Stimulated activated CD8-positive, alpha-beta memory T cell treated with anti-CD3 and anti-CD28 coated beads, Interleukin-4, amount 100 ng/mL, for 1 hour (primary cell): ENCODE data around the gene NPAS3.
"Not testable (repeated sequence)": the region's sequence is repeated elsewhere in the genome, so short reads cannot be mapped to it uniquely, and the experiment has no call there.

Experiments
- DNase-seq, 2 donors: peaks; one replicate each; pipeline ENCODE4 v3.0.0-alpha.2; 2020; ENCODE audit warnings: low read depth in 2 of 2, low spot score in 1 of 2

The NPAS3 gene

DNA sequence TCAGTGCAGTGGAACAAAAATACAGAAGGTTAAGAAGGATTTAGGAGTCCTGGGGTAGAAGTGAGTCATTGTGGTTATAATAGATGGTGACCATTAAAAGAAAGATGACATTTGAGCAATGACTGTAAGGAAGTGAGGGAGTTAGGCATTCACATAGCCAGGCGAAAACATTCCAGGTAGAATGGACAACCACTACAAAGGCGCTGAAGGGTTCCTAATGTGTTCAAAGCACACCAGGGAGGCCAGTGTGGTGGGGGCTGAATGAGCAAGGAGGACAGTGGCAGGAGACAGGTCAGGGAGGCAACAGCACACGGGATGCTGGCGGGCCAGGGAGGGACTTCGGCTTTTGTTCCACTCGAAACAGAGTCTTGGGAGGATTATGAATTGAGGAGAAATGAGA is 129.9 kb downstream of the NPAS3 start:
- no peak for DNase-seq

DNA sequence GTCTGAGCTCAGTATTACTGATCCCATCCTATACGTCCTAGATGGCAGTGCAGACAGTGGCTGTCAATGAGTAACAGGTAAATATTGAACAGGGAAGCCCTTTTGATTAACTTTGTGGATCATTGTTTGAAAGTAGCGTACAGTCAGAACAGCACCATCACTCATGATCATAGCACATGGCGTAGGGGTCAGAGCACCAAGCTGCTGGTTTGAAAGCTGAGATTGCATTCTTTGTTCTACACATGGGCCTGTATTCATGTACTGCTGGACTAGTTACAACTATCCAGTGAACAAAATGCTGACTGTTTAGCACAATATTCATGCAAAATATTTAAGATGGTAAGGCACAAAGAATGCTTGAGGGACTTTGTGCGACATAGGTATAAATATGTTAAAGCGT is 131.8 kb downstream of the NPAS3 start:
- no peak for DNase-seq

DNA sequence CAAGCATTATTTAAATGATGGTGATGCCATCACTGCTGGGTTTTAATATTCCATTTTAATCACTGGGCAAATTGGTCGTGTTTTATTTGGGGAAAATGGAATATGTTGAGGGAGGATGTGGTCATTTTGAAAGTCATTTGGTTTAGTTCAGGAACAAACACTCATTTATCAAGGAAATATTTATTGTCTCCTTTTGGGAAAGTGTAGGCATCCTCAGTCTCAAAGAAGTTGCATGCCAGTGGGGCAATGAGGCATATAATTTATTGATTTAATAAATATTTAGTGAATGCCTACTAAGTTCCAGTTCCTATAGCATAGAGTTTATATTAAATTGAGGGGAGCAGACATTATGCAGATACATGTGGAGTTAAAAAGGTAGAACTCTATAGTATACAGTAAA is 134.3 kb downstream of the NPAS3 start:
- DNase-seq, result no peak

DNA sequence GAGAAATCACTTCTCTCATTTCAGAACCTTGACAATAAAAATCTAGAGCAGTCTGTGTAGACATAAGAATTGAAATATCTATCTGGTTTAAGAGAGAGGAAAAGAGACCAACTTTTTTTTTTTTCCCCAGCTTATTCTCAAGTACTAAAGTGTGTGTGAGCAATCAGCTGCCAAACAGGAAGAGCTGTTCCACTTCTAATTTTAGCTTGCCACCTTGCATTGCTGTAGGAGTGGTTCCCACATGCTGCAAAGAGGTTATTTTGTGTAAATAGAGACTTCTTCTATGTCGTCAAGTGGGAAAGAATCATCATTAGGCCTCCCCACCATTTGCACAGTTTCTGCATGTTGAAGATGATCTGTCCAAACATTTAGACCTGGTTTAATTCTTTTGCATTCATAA is 142.6 kb downstream of the NPAS3 start:
- no peak for DNase-seq

DNA sequence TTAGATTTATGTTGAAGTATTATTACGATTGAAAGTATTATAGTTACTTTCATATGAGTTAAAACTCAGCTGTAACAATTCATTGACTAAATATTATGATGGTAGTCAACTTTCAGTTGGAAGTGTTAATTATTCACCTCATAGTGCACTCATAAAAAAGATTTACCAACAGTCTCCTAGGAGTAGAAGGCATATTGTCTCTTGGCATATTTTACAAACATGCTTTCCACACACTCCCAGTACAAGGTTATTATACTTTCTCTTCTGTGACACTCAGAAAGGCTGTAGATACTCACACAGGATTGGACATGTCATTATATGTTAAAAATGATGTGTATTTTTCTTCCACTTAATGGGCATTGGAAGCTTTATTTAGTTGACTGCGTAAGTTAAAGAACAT is 147.1 kb downstream of the NPAS3 start:
- no peak for DNase-seq

DNA sequence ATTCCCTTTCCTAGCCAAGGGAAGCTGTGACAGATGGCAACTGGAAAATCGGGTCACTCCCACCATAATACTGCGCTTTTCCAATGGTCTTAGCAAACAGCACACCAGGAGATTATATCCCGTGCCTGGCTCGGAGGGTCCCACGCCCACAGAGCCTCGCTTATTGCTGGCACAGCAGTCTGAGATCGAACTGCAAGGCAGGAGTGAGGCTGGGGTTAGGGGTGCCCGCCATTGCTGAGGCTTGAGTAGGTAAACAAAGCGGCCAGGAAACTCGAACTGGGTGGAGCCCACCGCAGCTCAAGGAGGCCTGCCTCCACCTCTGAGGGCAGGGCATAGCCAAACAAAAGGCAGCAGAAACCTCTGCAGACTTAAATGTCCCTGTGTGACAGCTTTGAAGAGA is 149.6 kb downstream of the NPAS3 start:
- not testable (repeated sequence) for DNase-seq

DNA sequence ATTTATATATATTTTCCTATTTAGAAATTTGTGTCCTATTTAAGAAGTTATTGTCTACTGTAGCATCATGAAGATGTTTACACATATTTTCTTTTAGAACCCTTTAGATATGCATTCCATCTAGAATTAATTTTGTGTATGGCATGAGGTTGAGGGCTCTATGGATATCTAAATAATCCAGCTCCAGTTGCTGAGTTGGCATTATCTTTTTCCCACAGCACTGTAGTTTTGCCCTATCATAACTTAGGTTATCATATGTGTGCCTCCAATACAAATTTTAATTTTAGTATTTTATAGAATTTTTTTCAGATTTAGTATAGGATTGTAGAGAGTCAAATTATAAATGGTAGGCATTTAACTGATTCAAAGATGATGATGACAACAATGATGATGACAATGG is 159.3 kb downstream of the NPAS3 start:
- DNase-seq, result no peak

DNA sequence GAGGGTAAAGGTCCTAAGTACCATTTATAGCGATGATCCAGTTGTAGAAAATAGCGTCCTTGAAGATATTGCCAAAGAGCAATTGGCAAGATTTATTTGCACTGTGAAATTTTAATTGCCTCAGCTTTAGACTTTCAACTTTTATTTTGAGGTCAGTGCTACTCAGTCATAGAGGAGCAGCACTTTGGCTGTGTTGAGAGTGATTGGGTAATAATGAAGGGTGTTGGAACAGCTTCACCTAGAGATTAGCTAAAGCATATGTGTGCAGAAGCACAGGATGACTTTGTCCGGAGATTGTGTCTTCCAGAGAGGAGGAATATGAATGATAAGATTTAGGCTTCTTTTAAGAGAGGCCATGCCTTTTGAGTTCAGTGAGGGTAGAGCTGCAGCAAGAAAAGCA is 164.8 kb downstream of the NPAS3 start:
- no peak for DNase-seq

DNA sequence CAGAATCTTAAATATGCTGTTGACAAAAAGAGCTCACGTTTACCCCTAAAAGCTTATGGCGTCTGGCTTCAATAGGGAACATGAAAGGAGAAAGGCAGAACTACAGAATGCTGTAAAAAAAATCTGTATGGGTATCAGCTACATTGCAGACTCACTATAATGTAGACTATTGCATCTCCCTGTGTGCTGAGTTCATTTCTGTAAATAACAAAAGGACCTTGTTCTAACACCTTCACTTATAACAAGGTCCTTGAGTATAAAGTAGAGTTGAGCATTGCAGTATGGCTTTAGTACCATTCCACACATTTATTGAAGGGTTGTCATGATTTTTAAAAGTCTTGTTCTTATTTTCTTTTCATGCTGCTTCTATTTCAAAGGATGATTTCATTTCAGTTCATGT is 165.3 kb downstream of the NPAS3 start:
- DNase-seq, result no peak

DNA sequence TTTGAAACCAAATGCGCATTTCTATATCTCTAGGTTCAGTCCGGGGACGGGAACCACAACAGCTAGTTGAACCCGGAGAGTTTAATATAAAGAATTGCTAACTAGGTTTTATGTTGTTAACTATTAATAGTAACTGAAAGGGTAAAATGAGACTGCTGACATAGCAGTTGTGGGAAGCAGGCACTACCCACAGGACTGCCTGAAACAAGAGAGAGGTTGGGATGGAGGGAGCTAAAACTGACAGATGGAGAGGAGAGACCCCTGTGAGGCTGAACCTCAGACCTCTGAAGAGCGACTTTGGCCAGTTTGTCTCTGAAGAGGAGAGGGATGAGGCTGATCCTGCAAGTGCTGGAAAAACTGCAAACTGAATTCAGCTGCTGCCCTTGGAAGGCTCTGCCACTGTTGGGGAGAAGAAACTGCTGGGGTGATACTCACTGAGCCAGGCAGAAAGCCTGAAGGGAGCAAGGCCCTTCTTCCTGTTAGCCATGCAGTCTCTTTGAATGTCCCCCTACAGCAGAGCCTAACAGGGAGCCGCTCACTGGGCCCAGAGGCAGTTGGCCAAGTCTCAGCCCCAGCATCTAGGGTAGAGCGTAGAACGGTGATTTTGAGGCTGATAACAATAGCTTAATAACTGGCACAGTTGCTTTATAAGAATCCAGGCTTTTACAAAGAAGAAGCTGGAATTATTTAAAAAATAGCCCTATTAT is 172.2 kb downstream of the NPAS3 start:
- no peak for DNase-seq

DNA sequence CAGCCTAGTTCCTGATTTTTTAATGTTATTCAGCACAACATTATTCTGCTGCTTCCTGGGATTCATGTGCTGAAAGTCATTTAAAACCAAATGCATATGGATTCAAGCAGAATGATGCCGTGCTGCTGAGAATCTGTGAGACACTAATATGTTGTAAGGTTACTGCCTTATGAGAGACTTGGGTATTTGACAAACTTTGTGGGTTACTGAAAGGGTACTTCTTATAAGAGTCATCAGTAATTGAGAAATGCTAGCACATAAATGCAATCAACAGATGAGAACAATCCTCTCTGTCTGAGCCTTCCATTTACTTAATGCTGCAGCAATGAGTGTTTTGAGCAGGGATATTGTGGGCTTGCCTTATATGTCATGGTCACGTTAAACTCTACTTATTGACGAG is 175.7 kb downstream of the NPAS3 start:
- no peak for DNase-seq

DNA sequence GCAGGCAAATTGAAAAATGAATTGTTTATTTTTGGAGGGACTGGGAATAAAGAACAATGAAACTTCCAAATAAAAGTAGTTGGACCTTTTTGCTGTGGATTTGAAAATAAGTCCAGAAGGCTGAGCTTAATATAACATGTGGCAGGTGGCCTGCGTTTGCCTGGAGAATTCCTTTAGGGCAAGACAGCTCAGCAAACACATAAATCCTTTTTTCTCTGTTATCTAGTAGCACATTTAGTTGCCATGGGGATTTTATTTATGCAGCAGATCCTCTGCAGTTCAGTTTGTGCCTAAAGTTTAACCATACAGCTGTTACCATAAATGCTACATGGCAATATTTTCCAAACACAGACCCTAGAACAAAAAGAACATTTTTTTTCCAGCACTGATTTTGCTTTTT is 180.0 kb downstream of the NPAS3 start:
- no peak for DNase-seq

DNA sequence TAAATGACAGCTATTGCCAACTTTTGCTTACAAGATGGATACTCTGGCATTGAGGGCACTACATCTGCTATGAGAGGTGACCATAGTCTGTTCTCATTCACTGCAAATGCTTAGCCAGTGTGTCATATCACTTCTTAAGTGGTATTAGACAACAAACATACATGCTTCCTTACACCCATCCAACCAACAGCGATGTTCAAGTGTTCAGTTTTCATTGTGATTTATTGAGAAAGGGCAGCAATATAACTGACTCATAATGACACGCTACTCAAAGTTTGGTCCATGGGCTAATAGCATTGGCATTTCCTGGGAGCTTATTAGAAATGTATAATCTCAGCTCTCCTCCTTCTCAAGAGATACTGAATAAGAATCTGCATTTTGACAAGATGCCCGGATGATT is 181.7 kb downstream of the NPAS3 start:
- no peak for DNase-seq

DNA sequence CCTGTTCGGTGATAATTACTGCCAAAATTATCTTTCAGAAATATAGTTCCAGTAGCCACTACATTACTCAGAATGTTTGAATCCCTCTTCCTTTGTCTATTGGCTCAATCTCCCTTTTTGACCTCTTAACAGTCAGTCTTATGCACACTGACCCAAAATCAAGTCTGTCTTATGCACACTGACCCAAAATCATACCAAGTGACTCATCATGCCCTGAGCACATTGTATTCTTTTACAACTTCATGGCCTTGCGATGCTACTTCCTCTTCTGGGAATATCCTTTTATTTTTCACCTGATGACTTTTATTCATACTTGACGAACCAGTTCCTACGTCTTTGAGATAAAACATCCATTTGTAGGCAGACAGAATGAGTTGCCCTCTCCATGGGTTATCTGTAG is 182.3 kb downstream of the NPAS3 start:
- DNase-seq, result no peak

DNA sequence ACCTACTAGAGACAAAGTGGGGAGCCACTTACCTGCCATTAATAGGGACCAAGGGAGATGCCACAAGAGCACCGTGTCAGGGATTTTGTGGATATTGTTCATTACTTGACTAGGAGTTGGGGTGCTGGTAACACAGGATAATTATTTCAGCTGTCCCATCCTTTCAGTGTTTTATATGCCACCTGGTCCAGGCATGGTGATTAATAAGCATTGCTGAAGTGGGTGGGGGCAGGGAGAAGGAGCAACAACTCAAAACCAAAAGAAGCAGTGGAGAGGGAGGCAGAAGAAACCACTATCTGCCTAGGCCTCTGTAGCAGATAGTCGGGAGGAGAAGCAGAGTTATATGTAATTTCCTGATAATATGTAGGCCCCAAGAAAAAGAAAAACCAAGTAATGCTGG is 184.6 kb downstream of the NPAS3 start:
- DNase-seq, result no peak

DNA sequence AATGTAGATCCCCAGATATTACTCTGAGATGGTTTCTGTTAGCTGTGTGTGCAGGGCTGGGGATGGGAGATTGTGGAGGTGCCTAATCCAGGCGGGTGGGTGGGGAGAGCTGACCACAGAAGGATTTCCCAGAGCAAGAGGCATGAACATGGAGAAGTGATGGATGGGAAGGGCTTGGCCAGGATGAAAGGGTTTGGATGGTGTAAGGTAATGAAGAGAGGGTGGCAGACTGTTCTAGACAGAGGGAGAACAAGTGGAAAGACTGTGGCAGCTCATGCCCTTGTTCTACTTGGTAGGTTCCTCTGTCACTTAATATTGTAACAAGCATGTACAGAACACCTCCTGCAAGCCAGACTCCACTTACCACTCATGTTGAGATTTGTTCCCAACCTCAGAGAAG is 187.8 kb downstream of the NPAS3 start:
- no peak for DNase-seq

DNA sequence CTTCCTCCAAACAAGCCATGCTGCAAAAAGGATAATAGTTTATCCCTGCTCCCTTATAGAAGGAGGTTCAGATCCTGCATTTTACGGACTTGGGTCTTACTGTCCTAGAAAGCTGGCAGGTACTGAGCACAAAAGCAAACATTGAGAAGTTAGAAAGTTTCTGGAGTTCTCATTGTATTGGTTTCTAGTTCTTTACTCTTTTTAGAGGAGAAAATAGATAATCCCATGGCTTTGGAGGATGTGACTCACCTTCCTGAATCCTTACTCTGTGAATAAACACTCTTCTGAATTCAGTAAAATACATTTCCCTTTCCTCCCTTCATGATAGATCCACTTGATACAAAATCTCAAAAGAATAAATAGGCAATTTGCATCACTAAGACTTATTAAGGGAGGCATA is 188.9 kb downstream of the NPAS3 start:
- DNase-seq, result no peak

DNA sequence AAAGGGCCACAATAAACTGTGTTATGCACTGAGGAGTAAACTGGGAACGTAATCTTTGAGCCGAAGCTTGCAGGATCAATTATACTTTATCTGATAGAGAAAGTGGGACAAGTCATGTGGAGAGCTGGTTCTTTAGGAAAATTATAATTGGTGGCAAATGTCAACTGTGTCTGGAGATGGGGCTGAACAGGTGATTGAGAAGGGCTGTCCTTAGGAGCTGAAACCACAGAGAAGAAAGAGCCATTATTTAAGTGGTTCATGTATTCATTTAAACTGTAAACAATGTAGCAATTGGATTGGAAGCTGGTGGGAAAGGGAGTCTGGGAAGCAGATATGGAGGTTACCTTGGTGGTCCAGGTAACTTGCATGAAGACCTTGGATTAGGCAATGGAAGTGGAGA is 193.1 kb downstream of the NPAS3 start:
- no peak for DNase-seq

DNA sequence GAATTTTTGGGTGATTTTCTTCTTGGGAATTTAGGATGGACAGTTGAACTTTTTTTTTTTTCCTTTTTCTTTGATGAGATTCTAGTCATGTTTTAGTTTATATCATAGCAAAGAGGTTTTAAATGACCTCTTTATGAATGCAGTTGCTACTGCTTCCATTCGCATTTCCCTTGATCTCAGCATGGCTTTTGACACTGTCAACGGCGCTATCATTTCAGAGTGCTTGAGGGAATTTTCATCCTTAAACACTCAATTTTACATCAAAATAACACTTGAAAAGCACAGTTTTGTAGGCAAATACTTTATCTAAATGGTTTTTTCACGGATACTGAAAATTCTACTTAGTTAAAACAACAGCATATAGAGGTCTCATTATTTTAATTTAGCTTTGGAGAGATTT is 195.5 kb downstream of the NPAS3 start:
- DNase-seq, result no peak

DNA sequence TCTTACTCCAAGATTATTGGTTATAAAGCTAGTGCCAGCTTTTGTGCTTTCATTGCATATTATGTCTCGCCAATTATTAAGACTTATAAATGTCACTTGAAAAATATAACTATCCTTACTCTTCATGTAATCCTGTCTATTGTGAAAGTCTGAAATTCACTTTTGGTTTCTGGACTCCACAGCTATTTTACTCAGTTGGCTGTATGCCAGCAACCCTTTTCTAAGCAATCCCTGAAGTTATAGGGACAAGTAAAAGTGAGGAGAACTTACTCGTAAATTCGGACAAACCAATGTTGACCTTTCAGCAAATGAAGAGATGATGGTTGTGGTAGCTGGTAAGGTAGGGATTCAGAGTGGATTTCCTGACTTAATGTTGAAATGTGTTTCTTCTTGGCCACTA is 196.3 kb downstream of the NPAS3 start:
- no peak for DNase-seq

DNA sequence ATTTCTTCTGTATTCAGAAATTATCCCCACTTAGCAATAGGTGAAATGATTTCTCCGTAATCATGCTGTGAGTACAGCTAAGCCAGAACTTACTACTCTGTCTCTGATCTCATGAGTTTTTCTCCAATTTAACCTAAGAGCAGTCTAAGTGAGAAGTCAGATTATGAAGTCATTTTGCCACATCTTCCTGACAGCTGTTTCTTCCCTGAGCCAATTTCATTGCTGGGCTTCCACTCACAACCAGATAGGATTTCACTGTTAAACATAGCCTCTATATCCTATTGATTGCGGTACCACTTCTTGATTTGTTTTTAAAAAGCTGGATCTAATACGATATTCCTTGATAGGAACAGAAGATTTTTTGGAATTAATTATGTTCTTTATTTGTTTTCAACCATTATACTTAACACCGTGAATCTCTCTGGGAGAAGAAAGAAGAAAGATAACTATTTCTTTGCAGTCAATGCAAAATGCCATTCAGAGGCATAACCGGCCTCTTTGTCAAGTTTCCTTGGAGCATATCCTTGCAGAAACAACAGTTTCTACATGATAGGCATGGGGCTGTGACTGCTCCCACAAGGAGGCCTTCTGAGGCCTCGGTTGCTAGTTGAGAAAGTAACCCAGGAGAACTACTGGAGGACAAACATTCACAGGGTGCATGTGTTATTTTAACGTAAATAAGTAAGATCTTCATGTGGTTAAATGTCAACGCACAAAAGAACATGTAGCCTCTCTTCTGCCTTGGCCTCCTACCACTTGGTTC is 212.2 kb downstream of the NPAS3 start:
- DNase-seq, result no peak

DNA sequence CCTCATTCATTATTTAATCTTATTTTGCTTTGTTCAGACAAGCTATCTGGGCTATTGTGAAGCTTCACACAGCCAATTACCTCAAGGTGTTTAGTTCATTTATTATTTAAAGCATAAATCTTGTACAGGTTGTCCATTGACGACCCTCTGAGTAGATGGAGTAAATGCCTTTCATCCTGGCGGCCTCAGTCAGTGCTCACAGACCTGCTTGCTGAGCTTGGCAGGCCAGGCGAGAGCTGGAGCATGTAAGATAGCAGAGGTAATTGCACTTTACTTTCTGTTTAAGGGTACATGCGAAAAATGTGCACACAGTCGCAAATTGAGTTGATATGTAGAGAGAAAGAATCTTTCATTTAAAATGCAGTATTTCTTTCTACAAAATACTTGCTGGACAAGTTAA is 224.4 kb downstream of the NPAS3 start:
- DNase-seq, result no peak

DNA sequence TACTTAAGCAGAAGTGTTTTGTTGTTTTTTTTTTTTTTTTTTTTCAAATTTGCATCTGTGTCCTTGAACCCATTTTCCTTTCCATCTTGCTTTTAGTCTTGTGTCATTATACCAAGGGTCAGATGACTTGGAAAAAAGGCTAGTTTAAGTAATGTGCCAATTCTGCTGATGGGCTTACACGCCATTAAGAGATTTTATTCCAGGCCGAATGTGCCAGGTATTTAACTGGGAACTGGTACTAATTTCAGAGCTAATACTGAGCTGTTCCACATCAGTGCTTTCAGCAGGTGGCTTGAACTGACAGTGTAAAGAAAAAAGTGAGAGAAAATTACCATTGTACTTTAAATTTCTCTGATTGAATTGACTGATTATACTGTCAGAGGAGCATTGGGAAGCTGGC is 224.9 kb downstream of the NPAS3 start:
- no peak for DNase-seq
